Activated T-helper 1 cell treated with anti-CD3 and anti-CD28 coated beads, Interleukin-2, amount 50 U/mL, for 16 hours (primary cell): ENCODE results near the gene SPAG16.

Source experiments
- DNase-seq, 2 donors: peaks; one replicate each; pipeline ENCODE4 v3.0.0-alpha.2; 2020; ENCODE audit warnings: low read depth in 1 of 2, low spot score in 1 of 2

SPAG16 gene

DNA sequence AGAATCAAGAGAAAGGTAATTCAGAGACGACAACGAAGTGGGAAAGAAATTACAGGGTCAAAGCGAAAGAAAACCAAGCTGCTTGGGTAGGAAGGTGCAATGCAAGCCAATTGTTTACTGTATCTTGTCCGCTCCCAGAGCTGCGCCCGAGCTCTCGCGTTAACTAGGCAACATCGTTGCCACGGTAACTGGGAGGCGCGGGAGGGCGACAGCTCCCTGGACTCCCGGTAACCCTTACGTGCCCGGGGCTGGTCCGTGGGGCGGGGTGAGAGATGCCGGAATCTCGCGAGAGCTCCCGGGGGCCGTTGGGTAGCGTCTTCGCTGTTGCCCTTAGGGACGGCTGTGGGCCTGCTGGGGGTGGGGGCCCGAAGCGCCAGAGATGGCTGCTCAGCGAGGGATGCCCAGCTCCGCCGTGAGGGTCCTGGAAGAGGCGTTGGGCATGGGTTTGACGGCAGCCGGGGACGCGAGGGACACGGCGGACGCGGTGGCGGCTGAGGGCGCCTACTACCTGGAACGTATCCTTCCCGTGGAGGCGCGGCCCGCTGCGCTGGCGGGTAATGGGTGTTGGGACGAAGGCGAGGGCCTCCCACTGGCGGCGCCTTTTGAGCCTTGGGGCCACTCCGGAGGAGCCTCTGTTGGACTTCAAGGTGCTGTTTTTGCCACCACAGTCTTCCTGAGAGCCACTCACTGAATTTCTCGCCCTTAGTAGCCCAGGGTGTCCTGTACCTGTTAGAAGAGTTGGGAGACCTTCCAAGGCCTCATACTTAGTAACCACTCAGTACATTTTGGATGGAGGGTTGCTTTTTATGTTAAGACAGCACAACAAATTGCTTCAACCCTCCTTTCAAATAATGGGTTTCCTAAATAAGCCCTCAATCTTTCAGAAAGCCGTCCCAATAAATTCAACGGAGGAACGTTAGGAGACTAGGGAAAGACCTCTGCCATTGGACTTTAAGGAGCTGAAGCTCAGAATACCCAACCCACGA, at the start of gene SPAG16:
Gene SPAG16 (plus strand): TSS at position 360 of the 986 bp plus-strand sequence.
- DNase-seq = peak; percentile 88 to 91

DNA sequence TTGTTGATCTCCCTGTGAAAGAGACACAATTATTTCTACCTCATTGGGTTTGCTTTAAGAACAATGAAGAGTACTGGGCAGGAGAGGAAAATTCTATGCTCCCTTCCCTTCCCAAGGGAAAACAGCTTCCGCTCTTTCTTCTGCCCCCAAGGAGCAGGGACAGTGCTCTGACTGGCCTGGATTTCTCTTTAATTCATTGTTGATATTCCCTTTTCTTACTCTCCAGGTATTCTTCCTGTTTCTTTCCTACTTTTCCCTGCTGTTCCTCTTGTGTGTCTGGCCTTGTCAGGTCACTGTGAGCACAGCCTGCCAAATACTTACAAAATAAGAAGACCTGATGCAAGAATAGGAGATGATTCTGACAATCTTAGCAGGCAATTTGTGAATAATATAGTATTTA, 49.6 kb upstream of the SPAG16 start:
- DNase-seq = no peak

DNA sequence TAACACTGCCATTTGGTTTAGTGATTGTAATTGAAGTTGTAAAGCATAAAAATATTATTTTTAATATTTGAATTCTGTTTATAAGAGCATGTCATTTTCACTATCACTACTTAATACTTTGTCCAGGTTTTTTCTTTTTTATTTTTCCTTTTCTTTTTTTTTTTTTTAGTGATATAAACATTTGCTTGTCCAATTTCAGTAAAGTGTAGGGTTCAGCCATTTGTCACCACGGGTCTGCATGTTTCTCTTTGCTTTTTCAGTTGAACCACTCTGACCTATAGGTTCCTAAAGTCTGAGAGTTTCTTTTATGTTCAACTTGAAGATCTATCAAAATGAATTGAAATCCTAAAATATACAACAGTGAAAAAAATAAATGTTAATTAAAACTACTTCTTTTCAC, 48.5 kb upstream of the SPAG16 start:
- no peak for DNase-seq

DNA sequence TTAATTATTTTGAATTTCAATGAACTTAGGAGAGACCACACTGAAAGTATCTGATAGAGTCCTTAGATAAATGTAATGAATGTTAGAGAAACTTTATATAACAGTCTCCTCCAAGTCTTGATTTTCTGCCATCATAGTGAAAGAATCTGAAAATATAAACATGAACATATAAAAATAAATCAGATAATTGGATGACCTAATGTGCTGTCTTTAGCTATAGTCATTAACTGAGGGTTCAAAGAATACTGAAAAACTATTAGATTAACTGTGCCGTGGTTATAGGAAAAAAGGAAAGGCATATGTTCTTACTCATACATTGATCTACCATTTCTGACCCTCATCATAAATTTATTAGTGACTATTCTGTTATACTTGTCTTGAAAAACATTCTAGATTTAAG, 47.0 kb upstream of the SPAG16 start:
- no peak for DNase-seq

DNA sequence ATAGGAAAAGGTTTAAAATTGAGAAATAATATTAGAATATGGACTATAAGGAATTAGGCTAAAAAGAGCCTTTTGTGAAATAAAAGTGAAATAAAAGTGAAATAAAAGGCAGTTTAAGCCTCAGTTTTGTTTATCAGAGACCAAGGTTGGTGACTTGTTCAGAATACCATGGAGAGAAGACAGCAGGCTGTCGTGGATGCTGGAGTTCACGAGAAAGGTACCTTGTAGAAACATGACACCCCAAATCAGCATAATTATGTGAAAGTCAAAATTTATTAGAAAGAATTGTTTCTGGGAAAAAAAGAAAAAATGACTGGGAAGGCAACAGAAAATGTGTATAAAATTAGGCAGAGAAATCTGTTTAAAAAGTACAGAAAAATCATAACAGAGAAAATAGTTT, 46.5 kb upstream of the SPAG16 start:
- DNase-seq = no peak

DNA sequence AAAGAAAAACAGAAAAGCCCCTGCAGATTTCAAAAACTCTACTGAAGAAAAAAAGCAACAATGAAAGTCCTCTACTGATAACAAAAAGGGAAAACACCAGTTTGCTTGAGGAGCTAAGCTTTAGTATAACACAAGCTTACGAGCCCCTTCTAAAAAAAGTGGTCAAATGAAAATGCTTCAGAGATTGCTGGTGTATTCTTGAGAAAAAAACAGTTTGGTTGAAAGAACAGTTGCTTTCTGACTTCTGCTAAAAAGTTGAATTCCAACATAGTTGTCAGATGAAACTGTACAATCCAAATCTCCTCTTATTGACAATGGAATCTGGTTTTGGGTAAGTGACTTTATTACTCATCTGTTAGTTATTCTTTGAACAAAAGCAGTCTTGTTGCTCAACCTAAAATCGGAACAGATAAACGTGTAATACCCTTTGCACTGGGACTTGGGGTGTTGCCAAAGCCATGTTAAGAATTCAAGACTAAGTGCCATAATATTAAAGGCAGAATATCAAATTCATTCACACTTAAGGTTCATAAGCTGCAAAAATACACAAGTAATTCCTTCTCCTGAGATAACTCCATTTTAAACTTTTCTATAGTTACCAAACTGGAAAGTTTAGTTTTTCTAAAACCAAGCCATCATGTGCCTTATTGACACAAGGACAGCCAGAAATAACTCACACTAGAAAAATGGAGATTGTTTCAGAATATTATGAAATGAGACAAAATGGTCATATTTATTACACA, 45.3 kb upstream of the SPAG16 start:
- DNase-seq = no peak

DNA sequence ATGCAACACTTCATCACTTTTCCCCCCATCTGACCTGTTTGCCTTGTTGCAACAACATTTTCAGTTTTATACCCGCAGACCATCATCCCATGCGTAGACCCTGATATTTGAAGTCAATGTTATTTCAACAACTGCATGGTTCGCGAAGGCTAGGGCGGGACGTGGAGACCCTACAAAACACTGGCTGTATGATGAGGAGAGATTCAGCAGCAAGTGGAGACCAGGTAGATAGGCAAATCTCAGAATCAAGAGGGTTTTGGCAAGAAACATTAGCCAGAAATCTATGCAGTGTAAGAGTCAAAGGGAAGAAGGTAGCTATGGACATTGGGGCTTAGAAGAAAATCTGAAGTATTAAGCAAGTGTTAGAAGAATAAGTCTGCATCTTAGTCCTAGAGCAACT, 42.4 kb upstream of the SPAG16 start:
- DNase-seq = no peak

DNA sequence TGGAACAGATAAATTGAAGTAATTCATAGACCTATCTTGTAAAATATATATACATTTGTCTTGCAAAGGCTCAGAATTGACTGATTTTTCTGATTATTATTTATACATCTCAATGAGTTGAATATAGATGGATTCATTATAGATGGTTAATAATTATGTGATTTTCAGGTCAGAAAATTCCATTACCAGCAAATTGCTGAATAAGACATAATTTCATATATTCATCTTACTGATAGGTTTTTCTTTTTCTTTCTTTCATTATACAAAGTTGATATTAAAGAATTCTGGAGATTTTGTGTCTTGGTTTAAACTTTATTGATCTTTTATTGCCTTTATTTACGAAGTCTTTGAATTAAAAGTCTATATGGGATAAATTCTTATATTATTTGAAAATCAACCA, 41.6 kb upstream of the SPAG16 start:
- DNase-seq = no peak

DNA sequence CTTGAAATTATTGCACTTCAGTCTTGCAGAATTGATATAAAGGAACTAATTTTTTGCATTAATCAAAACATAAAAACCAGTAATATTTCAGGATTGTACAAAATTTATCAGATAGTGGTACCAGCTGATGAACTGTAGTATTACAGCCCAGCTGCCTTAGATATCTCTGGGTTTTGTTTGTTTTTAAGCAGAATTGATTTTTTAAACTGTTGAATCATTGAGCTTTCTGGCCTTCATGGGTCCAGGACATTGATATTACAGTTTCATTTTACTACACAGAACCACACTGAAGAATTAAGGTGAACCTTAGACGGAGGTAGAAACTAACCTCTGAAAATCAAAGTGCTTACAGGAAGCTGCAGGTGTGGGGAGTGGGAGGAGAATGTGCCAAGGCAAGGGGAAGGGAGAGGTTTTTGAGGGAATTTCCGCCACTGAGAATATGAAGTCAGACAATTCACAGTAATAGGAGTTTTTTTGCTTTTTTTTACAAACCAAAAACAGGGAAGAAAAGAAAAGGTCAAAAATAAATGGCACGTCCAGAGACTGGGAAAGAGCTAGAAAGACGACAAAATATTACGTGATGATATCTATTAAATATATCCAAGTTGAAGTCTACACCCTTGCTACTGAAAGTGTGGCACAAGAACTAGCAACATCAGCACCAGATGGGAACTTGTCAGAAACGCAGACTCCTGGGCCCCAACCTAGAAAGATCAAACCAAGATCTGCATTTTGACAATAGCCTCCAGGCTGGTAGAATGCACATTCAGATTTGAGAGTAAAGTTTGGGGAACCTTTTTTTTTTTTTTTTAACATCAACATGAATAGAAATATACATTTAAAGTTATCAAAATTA, 40.8 kb upstream of the SPAG16 start:
- no peak for DNase-seq

DNA sequence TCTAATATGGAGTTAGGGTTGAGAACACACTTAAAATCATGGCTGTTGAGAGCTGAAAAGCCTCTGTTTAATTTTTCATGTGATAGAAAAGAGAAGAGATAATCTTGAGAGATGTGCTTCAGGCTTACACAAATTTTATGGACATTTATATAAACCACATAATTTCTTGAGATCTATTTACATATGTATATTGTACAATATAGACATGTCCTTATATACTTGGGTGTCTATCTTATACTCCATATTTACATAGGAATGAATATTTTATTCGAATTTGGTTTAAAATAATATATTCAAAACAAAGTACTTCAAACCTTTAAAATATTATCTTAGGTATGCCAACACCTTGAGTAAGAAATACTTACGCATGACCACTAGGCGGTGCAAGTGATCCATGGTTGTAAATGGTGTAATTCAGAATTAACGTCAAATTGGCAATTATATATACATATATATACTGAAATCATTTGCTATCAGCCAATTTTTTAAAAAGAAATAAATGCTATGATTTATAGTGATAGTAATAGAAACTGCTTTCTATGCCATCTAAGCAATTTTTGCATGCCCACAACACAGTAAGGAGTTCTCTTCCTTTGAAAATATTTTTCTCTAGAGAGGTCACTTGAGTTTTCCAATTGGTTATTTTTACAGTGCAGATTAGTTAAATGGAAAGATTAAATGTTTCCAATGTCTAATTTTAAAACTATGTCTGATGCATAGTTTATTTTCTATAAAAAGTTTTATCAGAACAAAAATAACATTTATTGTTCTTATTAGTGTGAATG, 37.6 kb upstream of the SPAG16 start:
- peak in 1 of 2 donors; percentile 4 for DNase-seq

DNA sequence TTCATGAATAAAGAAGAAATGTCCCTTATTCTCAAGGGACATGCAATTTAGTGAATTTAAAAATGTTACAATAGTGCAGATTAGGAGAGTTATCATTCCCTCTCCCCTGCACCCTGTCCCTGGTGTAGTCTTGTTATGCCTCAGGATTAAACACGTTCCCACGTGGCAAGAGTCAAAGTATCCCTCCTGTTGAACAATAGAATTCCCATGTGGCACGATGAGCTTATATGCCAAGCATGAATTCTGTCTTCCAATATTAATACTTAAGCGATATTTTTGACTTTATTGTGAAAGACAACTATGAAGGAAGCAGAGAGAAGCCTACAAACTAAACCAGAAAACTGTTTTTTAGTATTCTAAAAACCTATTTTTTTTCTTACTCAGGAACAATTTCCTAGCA, 36.7 kb upstream of the SPAG16 start:
- DNase-seq = no peak

DNA sequence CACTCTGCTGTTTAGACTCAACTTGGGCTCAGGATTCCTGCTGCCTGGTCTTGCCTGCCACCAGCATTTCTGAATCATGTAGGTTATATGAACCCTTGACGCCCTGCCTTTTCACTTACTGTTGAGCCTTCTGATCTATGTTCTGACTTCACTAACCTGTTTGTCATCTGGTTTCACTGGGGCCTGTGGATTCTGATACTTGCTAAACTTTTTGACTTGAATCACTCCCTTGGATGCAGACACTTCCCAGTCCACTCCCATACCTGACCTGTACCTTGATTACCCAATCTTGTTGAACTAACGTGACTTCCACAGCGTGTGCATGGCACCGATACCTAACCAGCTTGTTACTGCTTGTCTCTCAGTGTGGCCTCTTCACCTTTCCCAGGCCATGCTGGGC, 35.6 kb upstream of the SPAG16 start:
- no peak for DNase-seq

DNA sequence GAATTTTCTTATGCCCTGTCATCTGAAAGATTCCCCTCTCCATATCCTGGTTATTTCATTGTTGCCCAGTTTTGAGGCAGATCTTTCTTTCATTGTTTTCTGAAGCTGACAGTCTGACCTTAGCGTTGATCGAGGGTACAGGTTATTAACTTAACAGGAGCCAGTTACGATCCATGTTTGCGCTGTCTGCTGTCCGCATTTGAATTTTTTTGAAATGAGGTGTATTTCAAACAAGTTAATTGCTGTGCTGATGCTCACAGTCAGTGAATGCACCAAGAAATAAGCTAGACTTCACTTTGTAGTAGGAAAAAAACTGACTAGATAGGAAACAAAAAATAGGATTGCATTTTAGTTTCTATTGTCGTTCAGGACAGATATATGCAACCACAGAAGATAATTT, 34.8 kb upstream of the SPAG16 start:
- DNase-seq = no peak

DNA sequence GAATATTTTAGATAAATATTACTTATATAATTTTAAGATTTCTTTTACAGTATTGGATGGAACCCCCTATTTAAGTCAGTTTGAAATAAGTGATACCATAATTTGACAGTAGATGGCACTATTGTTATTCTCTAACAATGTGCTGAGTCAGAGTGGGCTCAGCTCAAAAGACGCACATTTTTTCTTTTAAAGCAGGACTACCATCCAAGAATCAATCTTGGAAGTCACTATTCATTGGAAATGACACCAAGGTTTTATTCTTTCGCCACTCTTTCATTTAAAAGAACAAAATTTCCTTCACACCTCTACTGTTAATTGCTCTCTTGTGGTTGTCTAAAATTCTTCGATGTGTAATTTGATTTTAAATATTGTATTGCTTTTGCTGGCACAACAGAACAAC, 32.6 kb upstream of the SPAG16 start:
- no peak for DNase-seq

DNA sequence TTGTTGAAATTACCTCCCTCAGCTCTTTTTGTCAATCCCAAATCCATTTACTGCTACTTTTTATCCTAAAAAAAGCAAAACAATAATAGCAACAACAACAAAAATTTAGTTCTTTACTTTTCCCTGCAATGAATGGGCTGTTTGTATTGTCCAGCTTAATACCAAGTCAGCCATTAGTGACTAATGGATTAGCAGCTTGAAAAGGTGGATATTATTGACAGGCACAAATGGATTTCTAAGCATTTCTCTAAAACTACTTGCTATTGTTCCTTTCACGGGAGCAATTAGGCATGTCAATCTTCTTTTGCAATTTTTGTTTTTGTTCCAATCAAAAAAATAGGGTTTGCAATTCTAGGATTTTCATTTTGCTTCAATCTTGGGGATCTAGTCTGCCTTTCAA, 32.1 kb upstream of the SPAG16 start:
- no peak for DNase-seq

DNA sequence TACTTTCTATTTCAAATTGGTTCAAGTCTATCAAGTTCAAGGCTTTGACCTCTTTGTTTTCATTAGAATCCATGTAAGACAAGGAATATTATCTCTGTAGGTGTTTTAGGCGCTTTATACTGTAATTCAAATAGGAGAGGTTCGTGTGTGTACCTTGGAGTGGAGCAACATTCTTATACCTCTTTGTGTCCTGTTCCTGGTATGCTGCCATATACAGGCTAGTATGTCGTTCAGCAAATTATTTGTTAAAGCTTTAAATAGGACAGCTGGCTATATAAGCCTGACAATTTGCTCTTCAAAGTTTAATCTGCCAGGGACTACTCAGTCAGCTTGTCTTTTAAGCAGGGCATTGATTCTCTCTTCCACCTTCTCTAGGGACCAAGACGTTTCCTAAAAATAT, 31.1 kb upstream of the SPAG16 start:
- no peak for DNase-seq

DNA sequence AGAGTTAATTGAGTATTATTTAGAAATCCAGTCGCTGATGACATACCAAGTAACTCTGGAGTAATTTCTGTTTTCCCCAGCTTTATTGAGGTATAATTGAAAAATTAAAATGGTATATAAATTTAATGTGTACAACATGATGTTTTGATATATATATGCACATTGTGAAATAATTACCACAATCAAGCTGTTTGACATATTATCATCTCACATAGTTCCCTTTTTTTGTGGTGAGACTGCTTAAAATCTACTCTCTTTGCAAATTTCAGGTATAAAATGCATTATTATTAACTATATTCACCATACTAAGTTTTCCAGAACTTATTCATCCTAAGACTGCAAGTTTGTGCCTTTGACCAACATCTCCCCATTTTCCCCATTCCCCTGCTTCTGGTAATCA, 25.0 kb upstream of the SPAG16 start:
- no peak for DNase-seq

DNA sequence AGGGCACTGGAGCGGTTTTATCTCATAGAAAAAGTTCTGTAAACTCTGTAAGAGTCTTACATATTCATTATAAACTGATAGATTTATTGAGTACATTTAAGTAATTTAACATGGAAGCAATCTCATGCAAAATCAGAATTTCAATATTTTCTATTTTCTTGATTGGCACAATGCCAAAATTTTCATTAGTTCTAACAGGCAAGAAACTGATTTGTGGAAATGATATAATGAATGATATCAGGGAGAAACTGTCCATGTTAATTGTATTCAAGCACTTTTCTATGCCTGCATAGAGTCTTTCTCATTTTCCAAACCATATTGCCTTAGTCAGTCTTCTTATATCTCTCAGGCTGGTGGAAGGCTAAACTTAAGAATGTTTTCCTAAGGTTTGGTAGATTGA, 23.0 kb upstream of the SPAG16 start:
- no peak for DNase-seq

DNA sequence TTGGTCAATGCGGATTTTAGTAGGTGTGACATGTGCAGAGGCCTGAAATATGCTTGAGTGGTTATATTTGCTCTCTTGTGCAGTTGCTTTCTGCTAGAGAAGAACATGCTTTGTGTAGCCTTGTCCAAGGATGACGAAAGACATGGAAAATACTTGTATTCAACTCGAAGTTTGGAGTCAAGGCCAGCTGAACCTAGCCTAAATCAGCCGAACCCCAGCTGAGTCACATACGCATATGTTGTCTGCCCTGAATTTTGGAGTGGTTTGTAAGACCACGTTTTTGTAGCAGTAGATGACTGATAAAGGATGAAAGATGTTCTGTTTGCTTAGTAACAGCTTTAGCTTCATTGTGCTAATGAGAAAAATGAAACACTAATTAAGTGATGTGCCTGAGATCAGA, 22.5 kb upstream of the SPAG16 start:
- no peak for DNase-seq

DNA sequence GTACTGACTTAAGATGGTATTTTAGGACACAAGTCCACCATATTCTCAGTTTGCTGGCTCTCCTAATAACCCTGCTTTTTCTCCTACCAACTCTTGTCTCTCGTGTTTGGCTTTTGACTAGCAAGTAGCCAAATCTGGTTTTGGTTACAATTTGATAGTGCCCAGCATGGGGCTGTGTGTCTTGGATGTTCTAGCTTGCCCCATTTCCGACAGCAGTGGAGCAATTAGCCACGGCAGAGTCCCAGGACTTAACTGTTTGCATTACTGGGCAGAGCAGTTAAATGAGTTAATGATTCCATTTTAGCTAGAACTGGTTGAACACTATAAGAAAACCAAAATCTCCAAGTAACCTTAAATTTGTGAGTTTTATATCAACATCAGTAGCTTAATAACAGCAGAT, 18.6 kb upstream of the SPAG16 start:
- DNase-seq = no peak

DNA sequence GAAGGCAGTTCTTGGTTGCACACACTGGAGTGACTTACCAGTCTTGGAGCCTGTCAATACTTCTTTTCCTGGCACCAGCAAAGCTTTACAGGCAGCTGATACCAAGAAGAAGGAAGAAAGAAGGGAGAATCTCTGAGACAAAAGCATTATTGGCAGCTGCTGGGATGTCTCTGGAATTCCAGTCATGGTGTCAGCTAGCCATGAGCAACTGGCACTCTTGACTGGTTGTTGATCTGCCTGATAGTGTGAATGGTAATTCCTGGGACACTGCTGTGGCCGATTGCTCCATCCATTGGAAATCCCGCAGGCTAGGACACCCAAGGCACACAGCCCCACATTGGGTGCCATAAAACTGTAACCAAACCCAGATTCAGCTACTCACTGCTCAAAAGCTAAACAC, 17.8 kb upstream of the SPAG16 start:
- no peak for DNase-seq
